ENCODE measurements around the gene MATR3.

- TF ChIP-seq CTCF (IDR thresholded peaks at IDR 0.05) (no peak), POLR2AphosphoS5 (IDR thresholded peaks at IDR 0.05) (no peak)
These were observed 36.7 kb upstream of the MATR3 start for GRCh38 chr5:139256820-139257219.
